Osteocyte (in vitro differentiated cells): ENCODE measurements around the gene RPS21. TPM values are rescaled to one million over a fixed set of nuclear protein-coding genes. Genes with fewer than 3 reads are reported as not detected.

ENCODE experiments used
- DNase-seq: peaks from one replicate; pipeline ENCODE4 v3.0.0; 2021; ENCODE audit warnings: mixed read lengths; ENCODE audit not compliant: unreplicated experiment; ENCODE audit errors: extremely low spot score
- H3K27ac Mint-ChIP-seq: one replicate; pipeline ENCODE4 v1.8.0; 2021; ENCODE audit warnings: mild to moderate bottlenecking, mixed read lengths; ENCODE audit not compliant: unreplicated experiment
- H3K27me3 Mint-ChIP-seq: one replicate; pipeline ENCODE4 v1.8.0; 2021; ENCODE audit warnings: mixed read lengths; ENCODE audit not compliant: unreplicated experiment
- H3K36me3 Mint-ChIP-seq: one replicate; pipeline ENCODE4 v1.8.0; 2021; ENCODE audit warnings: mixed read lengths; ENCODE audit not compliant: unreplicated experiment
- H3K4me1 Mint-ChIP-seq: one replicate; pipeline ENCODE4 v1.8.0; 2021; ENCODE audit warnings: mixed read lengths; ENCODE audit not compliant: unreplicated experiment
- H3K4me3 Mint-ChIP-seq: one replicate; pipeline ENCODE4 v1.8.0; 2021; ENCODE audit warnings: mild to moderate bottlenecking, moderate library complexity, mixed read lengths; ENCODE audit not compliant: unreplicated experiment
- H3K9me3 Mint-ChIP-seq: one replicate; pipeline ENCODE4 v1.8.0; 2021; ENCODE audit warnings: mixed read lengths; ENCODE audit not compliant: unreplicated experiment
- CTCF ChIP-seq: fragments of 200-600 bp; sonication (generic); IDR thresholded peaks from 2 replicates; pipeline ENCODE4 v1.5.0; 2021; ENCODE audit warnings: antibody characterized with exemption, mild to moderate bottlenecking, moderate library complexity
- total RNA-seq: library from RNA; stranded (reverse); gene quantifications from 2 replicates; pipeline ENCODE4 v1.2.1, GENCODE V29; 2021

RPS21 gene
- total RNA-seq, 1 donor from 2014 or later: 1,013 TPM

GRCh38 chr20:62377615-62378178, 9.2 kb upstream of the RPS21 start:
- TF ChIP-seq CTCF: no peak
- DNase-seq: no peak
- H3K27me3 Mint-ChIP-seq: no peaks in the 10 kb centered on the region
- no peak overlapping the region for H3K4me3 Mint-ChIP-seq
- H3K9me3 Mint-ChIP-seq: no peaks in the 10 kb centered on the region
- H3K27ac Mint-ChIP-seq: peak overlapping the region; percentile 65
- peaks cover 54% of the 10 kb centered on the region for H3K4me1 Mint-ChIP-seq
- H3K36me3 Mint-ChIP-seq: peaks cover 5% of the 10 kb centered on the region

GRCh38 chr20:62378215-62378614, 8.7 kb upstream of the RPS21 start:
- Mint-ChIP-seq H3K9me3 (no peaks in the 10 kb centered on the region), H3K27ac (no peak overlapping the region), H3K36me3 (peaks cover 5% of the 10 kb centered on the region), H3K4me3 (no peak overlapping the region), H3K4me1 (peaks cover 53% of the 10 kb centered on the region), H3K27me3 (no peaks in the 10 kb centered on the region)
- DNase-seq: no peak
- no peak for TF ChIP-seq CTCF

GRCh38 chr20:62381202-62381797, 5.6 kb upstream of the RPS21 start:
- H3K4me1 Mint-ChIP-seq: peaks cover 49% of the 10 kb centered on the region
- DNase-seq: no peak

GRCh38 chr20:62381842-62382241, 5.1 kb upstream of the RPS21 start:
- Mint-ChIP-seq H3K9me3 (no peaks in the 10 kb centered on the region), H3K36me3 (peaks cover 8% of the 10 kb centered on the region), H3K4me3 (no peak overlapping the region), H3K27ac (no peak overlapping the region), H3K4me1 (peaks cover 45% of the 10 kb centered on the region), H3K27me3 (no peaks in the 10 kb centered on the region)
- no peak for TF ChIP-seq CTCF
- DNase-seq: no peak

More at GRCh38 chr20:62381202-62381797, 5.6 kb upstream of the RPS21 start:
- Mint-ChIP-seq H3K27me3 (no peaks in the 10 kb centered on the region), H3K4me3 (no peak overlapping the region), H3K27ac (peak overlapping the region; percentile 34), H3K9me3 (no peaks in the 10 kb centered on the region), H3K36me3 (peaks cover 8% of the 10 kb centered on the region)
- TF ChIP-seq CTCF: no peak

- no peak overlapping the region for H3K4me3 Mint-ChIP-seq
- no peak for DNase-seq
- peaks cover 8% of the 10 kb centered on the region for H3K36me3 Mint-ChIP-seq
- no peaks in the 10 kb centered on the region for H3K27me3 Mint-ChIP-seq
- H3K9me3 Mint-ChIP-seq: no peaks in the 10 kb centered on the region
- TF ChIP-seq CTCF: peak; percentile 95
- peak overlapping the region; percentile 27 for H3K27ac Mint-ChIP-seq
- peaks cover 40% of the 10 kb centered on the region for H3K4me1 Mint-ChIP-seq
These were observed 4.4 kb upstream of the RPS21 start for GRCh38 chr20:62382306-62383198.
